NCI-H1105 (cell line): Measurements from ENCODE around the gene MET.
"Not testable (repeated sequence)": the region's sequence is repeated elsewhere in the genome, so short reads cannot be mapped to it uniquely, and the experiment has no call there.

Experiments
- DNase-seq: peaks from one replicate; lab custom pipeline; 2025; lab: John Stamatoyannopoulos, UW

The MET gene

DNA sequence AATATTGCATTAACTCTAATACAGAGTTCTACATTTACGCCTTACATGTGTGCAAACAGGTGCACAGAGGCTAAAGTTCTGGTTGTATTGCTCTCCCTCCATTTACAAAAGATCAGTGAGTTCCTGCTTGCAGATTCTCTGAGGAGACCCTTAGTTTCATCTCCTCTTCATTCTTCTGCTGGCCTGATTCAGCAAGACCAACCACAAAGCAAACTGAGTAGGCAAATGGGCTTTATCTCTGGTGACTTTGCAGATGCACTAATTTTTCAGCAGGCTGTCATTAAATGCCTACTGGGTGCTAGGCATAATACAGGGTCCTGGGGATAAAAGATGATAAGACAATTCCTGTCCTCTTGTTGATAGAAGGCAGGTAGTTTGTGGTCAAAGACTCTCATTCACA is 56.4 kb downstream of the MET start:
- no peak for DNase-seq

DNA sequence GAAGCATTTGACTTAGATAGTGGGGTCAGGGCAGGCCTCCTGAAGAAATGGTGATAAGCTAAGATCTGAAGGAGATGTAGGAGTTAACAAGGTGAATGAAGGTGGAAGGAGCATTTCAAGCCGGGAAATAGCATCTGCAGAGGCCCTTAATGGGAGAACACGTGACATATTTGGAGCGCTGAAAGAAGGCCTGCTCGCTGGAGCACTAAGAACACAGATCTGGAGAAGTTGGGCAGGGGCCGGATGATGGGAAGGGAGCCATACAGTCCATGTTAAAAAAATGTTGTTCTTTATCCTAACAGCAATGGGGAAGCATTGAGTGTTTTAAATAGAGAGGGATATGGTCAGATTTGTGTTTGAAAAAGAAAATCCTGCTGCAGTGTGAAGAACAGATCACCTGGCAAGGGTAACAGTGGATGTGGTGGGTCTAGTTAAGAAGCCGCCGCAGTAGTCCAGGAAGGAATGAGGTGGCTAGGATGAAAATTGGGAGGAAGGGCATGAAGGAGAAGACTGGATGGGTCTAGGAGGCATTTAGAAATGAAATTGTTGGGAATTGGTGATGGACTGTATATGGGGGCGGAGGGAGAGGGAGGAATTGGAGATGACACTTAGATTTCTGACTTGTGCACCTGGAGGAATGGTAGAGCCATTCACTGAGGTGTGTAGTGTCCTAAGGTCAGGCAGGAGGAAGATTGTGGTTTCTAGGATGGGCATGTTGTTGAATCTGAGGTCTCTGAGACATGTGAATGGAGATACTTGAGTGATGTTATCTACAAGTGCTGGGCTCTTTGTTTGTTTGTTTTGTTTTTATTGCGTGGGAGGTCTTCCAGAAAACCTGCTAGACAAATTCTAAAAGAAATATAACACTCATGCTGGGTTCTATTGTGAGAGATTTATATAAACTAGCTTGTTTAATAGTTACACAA is 58.4 kb downstream of the MET start:
- no peak for DNase-seq

DNA sequence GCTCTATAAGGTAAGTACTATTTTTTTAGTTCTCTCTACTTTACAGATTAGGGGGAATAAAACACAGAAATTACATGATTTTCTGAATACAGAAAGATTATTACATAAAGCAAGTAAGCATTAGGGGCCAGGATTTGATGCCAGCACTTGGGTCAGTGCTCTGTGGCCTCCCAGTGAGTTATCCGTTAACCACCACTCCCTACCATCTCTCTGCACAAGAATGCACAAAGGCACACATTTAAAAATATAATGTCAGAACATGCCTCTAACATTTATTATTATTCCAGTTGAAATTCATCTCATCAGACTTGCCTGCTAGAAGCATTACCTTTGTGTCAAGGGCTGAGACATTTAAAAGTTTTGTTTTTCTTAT is 59.0 kb downstream of the MET start:
- DNase-seq, result no peak

DNA sequence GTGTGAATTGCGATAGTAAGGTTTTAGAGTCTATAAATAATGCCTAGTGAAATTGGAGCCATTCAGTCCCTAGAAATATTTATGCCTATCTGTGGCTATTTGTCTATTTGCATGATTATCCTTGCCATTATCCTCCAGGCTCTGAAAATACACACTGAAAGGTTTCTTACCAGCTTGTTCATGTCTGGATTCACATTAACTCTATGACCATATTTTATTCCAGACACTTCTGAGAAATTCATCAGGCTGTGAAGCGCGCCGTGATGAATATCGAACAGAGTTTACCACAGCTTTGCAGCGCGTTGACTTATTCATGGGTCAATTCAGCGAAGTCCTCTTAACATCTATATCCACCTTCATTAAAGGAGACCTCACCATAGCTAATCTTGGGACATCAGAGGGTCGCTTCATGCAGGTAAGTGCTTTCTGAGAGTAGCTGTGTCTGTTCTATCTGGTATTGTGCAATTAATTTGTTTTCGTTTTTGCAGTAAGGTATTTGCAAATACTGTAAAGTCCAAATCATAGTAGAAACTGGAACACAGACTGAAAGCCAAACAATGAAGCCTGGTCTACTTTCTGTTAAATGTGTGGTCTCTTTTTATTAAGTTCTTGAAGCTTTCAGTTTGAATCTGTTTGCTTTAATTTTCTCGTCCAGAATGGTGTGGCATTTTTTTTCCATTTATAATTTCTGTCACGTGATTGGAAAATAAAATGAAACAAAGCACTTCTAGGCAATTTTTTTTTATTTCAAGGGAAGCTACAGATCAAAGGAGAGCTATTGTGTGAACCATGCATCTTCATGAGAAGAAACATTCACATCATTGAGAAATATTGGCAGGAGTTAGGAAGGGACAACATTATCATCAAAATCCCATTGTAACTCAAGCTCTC is 59.7 kb downstream of the MET start:
- DNase-seq, result no peak

DNA sequence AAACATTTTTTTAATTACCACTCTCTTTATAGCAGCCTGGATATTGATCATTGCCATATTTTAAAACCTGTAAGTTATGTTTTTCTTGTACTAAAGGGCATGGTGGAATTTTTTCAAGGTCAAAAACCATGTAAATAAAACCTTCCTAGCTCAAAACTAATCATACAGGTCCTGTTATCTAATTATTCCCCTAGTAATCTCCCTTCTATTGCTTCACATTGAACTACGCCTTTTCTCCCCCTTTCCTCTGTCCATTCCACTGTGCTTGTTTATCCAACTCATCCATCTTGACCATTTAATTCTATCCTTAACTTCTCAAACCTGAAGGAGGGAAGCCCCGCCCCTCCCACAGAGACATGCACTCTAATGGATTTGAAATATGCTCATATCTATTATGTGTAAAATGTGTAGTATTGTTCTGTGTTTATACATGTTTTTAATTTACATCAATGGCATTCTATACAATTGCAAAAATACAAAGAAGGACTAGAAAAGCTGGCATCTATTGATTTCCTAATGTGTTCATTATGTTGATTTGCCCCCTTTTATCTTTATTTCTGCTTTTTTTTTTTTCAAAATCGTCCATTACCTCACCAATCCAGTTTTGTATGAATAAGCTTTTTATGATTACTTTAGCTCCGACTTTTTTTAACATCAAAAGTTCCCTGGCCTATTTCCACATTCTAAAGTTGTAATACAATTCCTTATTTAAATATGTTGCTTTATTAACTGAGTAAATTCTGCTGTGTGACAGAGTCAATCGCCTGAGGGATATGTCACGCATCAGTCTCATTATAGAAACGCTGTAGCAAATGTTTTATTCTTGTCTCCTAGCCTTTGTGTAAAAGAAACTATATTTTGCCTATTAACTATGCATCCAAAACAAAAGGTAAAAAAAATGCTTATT is 61.0 kb downstream of the MET start:
- DNase-seq, result no peak

DNA sequence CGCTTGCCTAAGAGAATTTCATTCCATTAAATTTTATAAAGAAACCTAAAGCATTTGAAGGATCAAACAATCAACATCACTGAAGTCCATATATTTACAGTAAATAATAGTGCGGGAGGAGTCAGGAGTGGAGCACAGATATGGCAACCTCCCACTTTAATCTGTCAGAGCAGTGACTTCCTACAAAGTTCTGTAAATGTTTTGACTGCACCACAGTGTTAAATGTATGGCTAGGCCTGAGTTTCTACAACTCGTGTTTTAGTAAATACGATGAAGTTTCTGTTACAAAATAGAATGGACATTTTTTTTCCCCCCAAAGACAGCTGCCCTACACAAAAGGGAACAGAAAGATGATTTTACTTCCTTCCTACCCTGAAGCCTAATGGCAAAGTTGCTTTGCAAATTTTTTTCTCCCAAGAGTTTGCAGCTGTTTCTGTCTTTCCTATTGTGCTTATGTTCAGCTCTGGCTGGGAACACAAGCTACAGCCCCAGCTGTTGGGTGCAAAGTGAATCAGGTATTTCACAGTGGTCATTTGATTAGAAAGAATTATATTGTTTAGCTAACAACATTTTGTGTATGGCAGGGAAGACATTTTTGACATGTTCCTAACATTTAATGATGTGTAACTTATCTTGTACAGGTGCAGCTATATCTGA is 62.1 kb downstream of the MET start:
- no peak for DNase-seq

DNA sequence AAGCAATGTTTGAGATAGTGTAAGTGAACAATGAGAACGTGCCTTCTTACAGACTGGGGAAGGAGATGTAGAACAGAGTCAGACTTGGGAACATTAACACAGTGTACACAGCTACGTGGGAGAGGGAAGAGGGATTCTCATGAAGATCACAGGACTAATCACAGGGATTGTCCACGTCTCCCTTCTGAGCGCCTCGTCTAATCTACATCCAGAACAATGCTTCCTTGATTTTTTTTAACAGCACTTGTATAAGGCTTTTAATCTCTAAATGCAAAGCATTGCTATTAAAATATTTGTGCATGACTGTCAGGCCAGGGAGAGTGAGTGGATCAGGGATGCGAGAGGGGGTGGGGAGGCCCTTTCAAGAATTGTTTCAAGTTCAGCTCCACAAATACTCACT is 62.7 kb downstream of the MET start:
- DNase-seq, result no peak

DNA sequence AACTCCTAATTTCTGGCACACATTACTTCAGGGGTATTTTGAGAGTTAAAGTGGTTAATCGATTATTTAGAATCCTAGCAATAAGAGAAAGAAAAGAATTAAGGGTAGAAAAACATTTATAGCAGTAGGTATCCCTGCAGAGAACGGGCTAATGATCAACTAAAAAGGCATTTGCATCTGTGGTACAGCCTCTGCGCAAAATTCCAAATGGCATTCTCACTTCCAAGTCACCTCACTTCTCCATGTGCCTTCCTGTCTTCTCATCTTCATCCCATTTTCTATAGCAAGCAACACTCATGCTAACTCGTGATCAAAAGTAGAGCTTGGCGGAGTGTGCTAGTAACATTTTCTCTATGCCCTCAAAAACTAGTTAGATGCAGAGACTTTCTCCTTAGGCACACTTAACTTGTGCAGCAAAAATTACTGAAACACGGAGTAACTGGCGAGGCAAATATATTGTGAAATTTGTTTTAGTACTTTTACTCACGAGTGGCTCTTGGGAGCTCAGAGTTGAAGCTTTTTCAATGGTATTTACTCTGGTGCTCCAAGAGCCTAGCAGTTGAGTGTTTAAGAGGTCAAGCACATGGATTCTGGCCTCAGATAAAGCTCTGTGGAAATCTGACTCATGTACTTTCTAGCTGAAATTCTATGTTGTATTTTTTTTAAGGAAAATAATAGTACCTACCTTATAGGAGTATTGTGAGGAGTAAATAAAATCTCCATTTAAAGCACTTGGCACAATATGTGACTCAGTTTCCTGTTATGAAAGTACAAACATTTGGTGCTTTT is 65.1 kb downstream of the MET start:
- DNase-seq, result no peak

DNA sequence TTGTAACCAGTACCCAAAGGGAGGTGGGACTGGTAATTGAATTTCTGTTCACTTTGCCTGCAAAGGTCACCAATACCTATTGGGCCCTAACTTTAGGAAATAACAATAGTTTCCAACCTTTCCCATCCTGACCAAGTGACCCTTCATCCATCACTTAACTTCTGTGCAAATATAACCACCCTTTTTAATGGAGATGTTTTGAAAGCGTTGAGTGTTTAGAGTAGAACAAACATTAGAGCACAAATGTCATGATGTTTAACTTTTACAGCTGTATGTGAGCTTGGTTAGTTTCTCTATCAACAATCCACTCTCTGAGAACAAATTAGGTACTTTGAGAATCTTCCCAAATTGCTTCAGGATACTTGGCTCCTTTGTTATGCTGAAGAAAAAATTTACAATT is 66.4 kb downstream of the MET start:
- DNase-seq, result no peak

DNA sequence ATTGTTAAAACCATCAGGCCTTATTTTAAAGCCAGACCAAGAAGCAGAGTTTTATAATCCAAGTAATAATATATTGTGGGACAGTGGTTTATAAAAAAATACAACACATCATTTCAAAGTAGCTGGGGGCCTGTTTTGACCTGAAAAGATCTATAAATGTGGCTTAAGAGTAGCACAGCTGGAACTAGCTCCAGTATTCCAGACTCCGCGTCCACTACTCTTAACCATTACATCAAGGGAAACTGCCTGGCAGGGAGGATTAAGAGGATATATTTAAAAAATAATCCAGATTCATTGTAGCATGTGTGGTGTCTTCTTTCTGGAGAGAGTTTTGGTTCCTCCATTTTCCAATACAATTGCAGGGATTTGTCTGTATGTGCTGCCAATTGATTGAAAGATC is 67.3 kb downstream of the MET start:
- no peak for DNase-seq

DNA sequence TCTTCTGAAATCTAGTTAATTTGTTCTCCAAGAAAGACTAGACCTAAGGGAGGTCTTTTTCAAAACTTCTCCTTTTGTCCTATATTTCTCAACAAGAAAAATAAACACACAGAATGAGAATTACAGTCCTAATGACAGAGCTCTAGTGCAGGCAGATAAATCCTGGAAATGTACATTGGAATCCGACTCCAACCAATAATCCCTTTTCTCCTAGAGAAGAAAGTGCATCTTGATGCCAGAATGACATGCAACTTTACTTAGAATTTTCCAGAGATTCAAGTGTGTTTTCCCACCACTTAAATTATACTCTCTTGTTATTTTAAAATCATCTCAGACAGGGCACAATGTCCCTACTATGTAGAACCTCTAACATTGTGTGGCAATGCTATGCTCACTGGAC is 68.2 kb downstream of the MET start:
- no peak for DNase-seq

DNA sequence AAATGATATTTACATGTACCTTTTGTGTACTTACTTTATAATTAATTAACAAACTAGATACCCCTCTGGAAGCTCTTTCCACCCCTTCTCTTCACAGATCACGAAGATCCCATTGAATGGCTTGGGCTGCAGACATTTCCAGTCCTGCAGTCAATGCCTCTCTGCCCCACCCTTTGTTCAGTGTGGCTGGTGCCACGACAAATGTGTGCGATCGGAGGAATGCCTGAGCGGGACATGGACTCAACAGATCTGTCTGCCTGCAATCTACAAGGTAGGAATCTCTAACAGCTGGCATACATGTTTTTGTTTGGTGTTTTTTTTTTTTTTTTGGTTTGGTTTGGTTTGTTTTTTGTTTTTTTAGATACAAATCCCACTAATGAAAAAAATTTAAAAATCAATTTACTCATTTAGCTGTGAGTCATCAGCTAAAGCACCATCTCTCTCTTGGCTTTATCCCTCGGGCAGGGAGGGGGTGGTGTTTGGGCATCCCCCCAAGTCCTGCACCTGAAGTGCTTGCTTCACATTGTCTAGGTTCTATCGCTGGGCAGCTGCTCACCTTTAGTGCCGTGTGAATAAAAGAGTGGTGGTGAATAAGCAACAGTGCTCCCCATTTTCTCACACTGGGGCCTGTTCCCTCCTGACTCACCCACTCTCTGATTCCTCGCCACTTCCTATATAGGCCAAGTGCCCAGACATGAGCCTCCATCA is 68.9 kb downstream of the MET start:
- DNase-seq, result no peak

DNA sequence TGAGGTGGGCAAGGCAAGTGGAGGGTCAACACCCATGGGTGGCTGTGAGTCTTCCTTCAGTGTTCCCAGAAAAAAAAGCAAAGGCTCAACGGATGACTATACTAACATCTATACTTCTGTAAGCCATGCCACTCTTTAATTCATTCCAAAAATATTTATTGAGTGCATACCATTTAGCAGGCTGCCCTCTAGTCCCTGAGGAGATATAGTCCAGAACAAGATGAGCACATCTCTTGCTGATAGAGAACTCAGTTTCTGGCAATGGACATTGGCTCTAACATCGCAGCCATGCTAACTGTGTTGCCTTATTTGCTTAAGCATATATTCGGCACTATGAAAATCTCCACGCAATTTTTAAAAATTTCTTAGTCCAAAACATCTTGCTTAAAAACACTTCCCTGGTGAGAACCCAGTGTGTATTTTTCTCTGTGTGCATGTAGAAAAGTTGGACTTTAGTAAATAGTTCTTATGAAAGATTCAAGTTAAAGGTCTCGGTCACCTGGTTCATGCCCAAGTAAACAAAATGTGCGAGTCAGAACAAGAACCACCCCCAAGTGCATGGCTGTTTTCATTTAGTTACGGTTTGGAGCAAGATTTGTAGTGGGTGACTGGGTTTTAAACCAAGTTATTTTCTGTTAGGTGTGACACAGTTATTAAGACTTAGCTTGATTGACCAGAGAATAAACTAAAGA is 69.8 kb downstream of the MET start:
- DNase-seq, result no peak

DNA sequence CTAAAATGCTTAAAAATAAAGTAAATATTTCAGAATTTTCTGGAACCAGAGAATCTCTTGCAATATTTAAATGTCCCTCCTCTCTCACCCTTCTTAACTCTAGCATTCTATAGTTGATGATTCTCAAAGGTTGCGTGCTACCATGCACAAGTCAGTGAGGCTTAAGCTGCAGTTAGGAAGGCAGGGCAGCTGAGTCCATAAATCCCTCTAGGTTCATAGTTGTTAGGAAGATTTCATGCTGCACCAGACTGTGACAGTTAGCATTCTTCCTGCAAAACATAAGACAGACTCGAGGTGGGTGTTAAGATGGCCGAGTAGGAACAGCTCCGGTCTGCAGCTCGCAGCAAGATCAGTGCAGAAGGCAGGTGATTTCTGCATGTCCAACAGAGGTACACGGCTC is 70.6 kb downstream of the MET start:
- no peak for DNase-seq

DNA sequence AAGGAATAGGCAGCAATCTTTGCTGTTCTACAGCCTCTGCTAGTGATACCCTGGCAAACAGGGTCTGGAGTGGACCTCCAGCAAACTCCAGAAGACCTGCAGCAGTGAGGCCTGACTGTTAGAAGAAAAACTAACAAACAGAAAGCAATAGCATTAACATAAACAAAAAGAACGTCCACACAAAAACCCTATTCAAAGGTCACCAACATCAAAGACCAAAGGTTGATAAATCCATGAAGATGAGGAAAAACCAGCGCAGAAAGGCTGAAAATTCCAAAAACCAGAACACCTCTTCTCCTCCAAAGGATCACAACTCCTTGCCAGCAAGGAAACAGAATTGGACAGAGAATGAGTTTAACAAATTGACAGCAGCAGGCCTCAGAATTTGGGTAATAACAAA is 71.8 kb downstream of the MET start:
- not testable (repeated sequence) for DNase-seq

DNA sequence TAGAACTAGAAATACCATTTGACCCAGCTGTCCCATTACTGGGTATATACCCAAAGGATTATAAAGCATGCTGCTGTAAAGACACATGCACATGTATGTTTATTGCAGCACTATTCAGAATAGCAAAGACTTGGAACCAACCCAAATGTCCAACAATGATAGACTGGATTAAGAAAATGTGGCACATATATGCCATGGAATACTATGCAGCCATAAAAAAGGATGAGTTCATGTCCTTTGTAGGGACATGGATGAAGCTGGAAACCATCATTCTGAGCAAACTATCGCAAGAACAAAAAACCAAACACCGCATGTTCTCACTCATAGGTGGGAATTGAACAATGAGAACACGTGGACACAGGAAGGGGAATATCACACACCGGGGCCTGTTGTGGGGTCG is 74.4 kb downstream of the MET start:
- DNase-seq, result not testable (repeated sequence)

DNA sequence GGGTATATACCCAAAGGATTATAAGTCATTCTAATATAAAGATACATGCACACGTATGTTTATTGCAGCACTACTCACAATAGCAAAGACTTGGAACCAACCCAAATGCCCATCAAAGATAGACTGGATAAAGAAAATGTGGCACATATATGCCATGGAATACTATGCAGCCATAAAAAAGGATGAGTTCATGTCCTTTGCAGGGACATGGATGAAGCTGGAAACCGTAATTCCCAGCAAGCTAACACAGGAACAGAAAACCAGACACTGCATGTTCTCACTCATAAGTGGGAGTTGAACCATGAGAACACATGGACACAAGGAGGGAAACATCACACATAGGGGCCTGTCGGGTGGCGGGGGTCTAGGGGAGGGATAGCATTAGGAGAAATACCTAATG is 79.1 kb downstream of the MET start:
- DNase-seq, result not testable (repeated sequence)

DNA sequence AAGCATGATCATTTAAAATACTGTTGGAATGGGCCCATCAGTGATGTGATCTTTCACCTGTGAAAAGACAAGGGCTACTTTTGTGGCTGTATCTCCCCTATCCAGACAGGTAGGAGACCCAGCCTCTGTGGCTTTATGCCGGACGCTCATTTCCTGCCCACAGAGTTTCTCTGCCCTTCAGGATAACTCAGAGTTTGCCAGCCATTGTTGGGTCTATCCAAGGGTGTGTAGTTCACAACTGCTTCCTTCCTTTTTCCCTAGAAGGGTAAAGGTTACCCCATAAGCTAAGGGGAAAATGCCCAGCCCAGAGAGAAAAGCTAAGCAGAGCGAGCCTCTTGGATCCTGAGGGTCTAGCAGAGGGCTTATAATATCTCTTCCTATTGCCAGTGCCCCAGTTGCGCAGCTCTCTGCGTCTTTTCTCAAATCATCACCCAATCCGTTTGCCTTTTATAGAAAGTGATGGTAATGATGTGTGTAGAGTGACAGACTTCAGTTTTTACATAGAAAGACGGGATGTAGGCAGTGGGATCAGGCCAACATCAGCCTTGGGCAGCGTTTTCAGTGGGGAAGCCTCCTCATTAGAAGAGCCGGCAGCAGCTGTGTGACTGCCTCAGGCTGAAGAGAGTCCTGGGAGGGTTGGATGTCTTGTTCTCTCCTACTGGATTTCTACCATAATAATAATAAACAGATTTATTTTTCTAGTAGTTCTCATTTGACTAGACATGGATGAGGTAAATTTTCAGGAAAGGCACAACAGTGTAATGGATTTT is 80.5 kb downstream of the MET start:
- no peak for DNase-seq

DNA sequence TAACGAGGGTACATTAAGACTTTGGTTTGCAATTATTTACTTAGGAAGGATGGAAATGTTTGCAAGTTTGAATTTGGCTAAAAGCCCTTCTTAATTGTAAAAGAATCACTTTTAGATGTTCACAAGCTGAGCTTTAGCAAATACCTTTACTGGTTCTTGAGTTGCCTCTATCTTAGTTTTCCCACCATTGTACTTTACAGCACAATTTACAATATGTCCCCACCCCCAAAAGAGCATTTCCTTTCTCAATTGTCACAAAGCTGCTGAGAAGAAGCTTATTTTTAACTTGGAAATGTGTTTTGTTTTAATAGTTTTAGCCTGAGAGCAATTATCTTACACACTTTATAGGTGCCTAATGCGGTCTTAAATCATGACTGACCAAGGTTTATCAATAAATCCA is 81.1 kb downstream of the MET start:
- no peak for DNase-seq
